ENCODE measurements around the gene HDAC1.
"Not testable (repeated sequence)": the region's sequence is repeated elsewhere in the genome, so short reads cannot be mapped to it uniquely, and the experiment has no call there.

HDAC1 gene

DNA sequence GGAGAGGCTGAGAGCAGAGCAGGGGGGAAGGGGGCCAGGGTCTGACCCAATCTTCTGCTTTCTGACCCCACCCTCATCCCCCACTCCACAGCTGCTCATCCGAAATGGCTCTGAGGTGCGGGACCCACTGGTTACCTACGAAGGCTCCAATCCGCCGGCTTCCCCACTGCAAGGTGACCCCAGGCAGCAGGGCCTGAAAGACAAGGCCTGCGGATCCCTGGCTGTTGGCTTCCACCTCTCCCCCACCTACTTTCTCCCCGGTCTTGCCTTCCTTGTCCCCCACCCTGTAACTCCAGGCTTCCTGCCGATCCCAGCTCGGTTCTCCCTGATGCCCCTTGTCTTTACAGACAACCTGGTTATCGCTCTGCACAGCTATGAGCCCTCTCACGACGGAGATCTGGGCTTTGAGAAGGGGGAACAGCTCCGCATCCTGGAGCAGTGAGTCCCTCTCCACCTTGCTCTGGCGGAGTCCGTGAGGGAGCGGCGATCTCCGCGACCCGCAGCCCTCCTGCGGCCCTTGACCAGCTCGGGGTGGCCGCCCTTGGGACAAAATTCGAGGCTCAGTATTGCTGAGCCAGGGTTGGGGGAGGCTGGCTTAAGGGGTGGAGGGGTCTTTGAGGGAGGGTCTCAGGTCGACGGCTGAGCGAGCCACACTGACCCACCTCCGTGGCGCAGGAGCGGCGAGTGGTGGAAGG, 17.1 kb upstream of the HDAC1 start:
- no peak for DNase-seq

DNA sequence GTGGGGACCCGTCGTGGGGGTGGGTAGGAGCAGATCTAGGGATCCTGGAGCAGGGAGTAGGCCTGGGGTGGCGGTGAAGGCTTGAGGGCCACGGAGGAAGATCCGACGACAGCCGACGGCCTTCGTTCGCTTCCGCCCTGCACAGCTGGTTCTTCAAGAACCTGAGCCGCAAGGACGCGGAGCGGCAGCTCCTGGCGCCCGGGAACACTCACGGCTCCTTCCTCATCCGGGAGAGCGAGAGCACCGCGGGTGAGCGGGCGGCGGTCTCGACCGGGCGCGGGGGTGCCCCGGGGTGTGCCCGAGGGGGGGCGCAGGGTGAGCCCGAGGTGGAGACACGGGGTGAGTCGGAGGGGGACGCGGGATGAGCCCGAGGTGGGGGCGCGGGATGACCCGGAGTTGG, 16.5 kb upstream of the HDAC1 start:
- no peak for DNase-seq

DNA sequence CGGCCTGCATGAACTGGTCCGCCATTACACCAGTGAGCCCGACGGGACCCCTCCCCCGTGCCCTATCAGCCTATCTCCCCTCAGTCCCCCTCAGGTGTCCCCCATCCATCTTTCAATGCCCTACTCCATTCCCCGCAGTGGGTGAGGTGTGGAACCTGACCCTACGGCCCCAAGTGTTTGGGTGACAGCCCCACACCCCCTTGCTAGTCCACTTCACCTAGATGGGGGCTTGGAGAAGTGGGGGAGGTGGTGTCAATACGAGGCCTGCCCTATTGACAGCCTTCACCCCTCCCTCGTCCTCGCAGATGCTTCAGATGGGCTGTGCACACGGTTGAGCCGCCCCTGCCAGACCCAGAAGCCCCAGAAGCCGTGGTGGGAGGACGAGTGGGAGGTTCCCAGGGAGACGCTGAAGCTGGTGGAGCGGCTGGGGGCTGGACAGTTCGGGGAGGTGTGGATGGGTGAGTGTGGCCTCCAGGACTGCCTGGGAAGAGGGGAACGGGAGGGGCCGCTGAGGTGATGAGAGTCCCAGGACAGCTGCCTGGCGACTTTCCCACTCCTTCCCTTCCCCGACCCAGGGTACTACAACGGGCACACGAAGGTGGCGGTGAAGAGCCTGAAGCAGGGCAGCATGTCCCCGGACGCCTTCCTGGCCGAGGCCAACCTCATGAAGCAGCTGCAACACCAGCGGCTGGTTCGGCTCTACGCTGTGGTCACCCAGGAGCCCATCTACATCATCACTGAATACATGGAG, 15.7 kb upstream of the HDAC1 start:
- DNase-seq, result no peak

DNA sequence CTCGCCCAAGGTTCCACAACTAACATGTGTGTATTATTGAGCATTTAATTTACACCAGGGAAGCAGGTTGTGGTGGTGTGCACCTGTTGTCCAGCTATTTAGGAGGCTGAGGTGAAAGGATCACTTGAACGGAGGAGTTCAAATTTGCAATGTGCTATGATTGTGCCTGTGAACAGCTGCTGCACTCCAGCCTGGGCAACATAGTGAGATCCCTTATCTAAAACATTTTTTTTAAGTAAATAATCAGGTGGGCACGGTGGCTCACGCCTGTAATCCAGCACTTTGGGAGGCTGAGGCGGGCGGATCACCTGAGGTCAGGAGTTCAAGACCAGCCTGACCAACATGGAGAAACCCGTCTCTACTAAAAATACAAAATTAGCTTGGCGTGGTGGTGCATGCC, 7.1 kb upstream of the HDAC1 start:
- DNase-seq, result not testable (repeated sequence)

DNA sequence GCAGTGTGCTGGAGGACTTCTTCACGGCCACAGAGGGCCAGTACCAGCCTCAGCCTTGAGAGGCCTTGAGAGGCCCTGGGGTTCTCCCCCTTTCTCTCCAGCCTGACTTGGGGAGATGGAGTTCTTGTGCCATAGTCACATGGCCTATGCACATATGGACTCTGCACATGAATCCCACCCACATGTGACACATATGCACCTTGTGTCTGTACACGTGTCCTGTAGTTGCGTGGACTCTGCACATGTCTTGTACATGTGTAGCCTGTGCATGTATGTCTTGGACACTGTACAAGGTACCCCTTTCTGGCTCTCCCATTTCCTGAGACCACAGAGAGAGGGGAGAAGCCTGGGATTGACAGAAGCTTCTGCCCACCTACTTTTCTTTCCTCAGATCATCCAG, 6.2 kb upstream of the HDAC1 start:
- DNase-seq, result no peak

DNA sequence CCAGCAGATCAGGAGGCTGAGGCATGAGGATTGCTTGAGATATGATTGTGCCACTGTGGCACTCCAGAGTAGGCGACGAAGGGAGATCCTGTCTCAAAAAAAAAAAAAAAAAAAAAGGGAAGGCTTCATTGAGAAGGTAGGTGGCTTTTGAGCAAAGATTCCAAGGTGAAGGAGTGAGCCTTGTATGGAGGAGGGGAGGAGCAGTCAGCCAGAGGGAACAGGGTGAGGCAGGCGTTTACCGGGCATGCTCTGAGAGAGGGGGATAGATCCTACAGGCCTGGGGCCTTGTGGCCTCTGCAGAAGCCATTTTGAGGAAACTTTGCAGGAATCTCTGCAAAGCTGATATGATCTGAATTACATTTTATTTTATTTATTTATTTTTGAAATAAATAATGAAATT, 5.1 kb upstream of the HDAC1 start:
- no peak for DNase-seq

DNA sequence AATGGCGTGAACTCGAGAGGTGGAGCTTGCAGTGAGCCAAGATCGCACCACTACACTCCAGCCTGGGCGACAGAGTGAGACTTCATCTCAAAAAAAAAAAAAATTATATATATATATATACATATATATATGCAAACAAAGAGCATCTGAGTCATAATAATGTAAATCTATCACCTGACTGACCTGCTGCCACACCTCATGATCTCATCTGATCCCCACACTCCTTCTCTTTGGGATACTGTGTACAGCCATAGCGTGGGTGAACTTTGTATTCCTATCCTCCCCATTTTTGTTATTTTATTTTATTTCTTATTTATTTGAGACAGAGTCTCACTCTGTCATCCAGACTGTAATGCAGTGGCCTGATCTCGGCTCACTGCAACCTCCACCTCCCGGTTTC, 2.6 kb upstream of the HDAC1 start:
- no peak for DNase-seq

DNA sequence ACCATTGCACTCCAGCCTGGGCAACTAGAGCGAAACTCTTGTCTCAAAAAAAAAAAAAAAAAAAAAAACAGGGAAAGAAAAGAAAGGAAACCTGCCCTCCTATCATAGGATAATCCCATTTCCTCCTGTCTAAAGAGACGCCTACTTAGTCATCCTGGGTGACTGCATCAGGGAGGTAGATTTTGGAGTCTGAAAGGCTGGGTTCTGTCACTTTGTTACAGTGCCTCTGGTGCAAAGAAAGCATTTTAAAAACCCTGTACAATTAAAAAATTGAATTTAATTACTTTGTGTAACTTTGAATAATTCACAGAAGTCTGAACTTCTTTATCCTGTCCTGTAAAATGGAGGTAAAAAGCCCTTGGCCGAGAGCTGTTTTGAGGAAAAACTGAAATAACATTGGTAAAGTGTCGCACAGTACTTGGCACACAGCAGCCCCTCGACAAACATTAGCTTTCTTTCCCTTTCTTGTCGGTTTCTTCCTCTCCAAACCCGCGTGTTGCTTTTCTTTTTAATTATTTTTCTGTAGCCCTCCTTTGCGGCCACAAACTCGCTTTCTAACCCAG, 657 bp upstream of the HDAC1 start:
- DNase-seq, result no peak

DNA sequence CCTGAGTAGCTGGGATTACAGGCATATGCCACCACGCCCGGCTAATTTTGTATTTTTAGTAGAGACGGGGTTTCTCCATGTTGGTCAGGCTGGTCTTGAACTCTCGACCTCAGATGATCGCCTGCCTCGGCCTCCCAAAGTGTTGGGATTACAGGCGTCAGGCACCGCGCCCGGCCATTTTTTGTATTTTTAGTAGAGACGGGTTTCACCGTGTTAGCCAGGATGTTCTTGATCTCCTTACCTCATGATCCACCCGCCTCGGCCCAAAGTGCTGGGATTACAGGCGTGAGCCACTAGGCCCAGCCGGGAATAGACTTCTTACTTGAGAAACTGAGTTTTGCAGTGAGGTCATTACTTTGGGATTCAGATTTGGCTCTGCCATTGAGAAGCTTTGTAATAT, 6.3 kb downstream of the HDAC1 start:
- DNase-seq, result not testable (repeated sequence)

DNA sequence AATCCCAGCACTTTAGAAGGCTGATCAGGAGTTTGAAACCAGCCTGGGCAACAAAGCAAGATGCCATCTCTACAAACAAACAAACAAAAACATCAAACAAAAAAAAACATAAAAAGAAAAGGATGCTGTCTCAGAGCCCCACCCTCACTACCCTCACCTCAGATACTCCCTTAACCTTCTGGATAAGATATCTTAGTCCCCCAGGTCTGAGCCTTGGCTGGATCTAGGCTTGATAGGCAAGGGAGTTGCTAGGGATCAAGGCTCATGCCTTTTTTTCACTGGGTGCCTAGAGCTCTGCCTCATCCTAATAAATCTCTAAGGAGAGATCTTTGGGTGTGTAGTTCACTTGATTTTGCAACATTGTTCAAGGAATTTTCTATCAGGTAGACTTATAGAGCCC, 7.4 kb downstream of the HDAC1 start:
- DNase-seq, result no peak

DNA sequence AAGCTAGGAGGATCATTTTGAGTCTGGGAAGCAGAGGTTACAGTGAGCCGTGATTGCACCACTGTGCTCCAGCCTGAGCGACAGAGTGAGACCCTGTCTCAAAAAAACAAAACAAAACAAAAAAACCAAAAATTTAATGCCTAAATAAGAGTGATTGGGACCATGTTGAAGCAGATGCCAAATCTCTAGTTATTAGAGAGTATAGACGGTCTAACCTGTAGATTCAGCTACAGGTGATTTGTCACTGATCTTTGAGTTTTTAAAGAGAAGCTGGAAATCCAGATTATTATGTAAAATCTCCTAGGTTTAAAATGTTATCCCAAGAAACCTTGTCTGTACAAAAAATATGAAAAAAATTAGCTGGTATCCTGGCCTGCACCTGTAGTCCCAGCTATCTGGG, 11.5 kb downstream of the HDAC1 start:
- no peak for DNase-seq

DNA sequence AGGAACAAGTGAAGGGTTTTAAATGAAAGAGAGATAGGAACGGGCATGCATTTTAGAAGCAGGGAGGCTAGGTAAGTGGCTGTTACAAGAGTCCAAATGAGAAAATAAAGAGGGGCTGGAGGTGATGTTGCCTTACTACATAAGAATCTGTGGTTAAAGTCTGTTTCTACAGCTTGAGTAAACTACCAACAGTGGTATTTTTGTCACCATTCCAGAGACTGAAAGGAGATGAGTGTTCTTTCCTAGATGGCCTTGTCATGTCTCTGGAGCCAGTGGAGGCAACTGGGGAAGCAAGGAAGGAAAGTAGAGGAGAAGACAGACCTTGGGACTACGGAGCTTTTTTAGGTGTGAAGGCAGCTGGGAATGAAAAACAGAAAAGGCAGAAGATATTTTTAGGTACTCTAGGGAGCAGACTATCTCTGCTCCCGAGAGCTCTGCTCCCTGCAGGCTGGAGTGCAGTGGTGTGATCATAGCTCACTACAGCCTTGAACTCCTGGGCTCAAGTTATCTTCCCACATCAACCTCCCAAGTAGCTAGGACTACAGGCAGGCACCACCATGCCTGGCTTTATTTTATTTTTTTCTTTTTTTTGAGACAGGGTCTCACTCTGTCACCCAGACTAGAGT, 12.2 kb downstream of the HDAC1 start:
- no peak for DNase-seq

DNA sequence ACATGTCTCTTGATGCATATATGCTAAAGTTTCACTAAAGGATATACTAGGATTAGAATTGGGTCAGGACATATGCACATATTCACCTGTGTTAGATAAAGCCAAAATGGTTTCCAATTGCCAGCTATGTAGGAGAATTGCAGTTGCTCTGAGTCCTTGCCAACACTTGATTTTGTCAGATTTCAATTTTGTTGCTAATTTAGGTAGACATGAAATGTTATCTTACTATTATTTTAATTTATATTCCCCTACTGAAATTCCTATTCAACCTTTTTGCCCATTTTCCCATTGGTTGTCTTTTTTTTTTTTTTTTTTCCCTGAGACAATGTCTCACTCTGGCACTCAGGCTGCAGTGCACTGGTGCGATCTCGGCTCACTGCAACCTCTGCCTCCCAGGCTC, 13.4 kb downstream of the HDAC1 start:
- no peak for DNase-seq

DNA sequence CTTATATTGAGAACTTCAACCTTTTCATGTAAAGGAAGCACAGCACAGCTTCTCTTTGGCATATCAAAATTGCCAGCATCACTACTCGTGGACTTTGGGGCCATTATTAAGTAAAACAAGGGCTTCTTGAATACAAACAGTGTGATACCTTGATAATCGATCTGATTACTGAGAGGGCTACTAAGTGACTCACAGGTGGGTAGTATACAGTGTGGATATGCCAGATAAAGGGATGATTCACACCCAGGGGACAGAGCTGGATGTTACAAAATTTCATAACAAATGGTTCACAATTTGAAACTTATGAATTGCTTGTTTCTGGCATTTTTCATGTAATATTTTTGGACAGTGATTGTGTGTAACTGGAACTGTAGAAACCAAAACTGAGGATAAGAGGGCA, 15.4 kb downstream of the HDAC1 start:
- DNase-seq, result no peak

DNA sequence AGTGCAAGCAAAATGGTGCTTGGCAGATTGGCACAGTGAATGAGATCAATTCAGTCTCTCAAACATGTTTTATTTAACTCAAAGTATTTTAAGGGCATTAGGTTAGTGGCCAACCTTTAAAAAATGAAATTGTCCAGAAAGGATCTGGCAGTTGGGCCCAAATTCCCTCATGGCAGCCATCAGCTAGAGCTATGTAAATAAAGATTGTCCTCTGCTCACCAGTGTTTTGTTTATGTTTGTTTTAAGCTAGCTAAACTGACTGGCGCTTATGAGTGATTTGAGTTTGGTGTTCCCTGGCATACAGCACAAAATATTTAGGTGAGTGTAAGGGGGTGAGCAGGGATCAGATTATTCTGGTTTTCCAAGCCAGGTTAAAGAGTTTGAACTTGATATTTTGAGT, 18.1 kb downstream of the HDAC1 start:
- DNase-seq, result no peak

DNA sequence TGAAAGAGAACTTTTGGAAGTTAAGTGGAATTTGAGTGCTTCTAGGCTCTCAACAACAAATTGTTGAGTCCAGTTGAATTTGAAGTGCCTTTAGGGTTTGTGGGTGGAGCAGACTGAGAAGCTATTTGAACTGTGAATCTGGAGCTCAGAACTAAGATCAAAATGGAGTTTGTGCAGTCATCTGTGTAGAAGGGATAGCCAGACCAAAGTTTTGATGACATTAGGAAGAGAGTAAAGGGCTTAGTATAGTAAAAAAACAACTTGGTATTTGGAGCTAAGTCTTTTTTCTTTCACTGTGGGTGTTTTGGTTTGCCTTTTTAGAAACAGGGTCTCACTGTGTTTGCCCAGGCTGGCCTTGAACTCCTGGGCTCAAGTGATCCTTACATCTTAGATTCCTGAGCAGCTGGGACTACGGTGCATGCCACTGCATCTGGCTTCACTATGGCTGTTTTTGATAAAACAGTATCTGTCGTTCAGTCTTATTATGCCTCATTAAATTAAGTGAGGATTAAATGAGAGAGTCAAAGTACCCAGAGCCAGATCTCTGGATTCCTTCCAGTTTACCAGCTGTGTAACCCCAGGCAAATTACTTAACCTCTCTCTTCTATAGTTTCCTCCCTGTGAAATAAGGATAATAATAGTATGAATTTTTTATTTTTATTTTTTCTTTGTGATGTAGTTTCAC, 20.0 kb downstream of the HDAC1 start:
- DNase-seq, result no peak

DNA sequence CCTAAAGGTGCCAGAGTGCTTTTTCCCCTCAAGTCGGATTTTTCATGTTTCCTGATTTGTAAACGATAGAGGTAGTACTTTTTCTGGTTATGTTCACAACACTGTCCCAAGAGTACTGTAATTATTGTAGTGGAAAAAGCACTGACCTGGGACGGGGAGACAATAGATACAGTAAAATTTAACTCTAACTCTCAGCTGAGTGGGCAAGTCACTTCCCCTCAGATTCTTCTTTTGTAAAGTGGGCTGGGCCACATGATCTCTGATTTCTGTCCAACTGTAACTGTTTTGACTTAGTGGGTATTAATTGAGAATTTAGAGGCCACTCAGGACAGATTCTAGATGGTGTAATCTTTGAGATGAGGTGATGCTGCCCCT, 25.0 kb downstream of the HDAC1 start:
- DNase-seq, result no peak

DNA sequence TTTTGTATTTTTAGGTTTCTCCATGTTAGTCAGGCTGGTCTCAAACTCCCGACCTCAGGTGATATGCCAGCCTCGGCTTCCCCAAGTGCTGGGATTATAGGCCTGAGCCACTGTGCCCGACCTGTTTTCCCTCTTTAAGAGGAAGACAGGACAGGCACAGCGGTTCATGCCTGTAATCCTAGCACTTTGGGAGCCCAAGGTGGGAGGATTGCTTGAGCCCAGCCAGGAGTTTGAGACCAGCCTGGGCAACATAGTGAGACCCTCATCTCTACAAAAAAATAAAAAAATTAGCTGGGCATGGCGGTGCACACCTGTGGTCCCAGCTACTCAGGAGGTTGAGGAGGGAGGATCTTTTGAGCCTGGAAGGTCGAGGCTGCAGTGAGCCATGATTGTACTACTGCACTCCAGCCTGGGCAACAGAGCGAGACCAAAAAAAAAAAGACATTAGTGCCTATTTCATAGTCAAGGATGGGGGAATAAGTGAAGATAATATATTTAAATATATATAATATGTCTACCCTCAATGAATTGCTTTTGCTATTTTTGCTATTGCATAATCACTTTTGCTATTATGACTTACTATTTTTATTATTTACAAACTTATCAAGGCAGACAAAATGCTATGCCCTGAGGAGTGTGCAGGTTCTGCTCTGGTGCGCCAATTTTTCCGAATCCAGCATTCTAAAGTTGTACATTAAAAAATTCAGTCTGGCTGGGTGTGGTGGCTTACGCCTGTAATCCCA, 26.4 kb downstream of the HDAC1 start:
- DNase-seq, result no peak

DNA sequence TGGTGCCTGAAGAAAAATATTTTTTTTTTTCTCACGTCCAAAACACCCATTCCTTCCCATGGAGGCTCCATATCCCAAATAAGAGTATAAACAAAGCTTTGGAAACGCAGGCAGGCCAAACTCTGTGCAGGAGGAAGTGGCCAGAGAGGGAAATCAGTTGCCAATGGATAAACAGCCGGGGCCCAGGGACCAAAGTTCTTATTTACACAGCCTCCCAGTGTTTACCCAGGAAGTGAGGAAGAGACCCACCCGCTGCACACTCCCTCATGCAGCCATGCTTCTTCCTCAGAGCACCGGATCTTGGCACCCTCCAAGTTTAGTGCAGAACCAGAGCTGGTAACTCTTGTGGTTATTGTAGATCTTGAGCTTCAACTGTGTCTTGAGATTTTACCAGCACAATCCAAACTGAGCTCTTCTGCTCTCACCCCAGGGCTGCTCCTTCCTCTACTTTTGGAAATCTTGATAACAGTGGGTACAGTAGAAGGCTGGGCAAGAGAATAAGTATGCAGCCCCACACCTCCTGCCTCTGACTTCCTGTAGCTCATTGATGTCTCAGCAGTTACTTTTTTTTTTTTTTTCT, 29.9 kb downstream of the HDAC1 start:
- peak; percentile 18 for DNase-seq

DNA sequence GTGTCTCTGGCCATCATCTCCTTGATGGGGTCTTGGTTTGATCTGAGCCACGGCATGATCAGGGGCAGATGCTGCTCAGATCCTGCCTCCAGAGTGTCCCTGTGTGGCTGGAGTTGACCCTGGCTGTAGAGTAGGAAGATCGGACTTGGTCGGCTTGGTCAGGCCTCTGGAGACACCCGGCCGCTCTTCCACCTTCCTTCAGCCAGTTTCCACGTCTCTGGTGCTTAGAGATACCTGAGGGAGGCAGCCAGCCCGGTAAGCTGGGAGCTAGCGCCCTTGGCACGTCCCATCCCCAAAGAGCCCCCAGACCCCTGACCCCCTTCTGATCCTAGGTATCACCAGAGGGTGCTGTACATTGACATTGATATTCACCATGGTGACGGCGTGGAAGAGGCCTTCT, 35.3 kb downstream of the HDAC1 start:
- no peak for DNase-seq

DNA sequence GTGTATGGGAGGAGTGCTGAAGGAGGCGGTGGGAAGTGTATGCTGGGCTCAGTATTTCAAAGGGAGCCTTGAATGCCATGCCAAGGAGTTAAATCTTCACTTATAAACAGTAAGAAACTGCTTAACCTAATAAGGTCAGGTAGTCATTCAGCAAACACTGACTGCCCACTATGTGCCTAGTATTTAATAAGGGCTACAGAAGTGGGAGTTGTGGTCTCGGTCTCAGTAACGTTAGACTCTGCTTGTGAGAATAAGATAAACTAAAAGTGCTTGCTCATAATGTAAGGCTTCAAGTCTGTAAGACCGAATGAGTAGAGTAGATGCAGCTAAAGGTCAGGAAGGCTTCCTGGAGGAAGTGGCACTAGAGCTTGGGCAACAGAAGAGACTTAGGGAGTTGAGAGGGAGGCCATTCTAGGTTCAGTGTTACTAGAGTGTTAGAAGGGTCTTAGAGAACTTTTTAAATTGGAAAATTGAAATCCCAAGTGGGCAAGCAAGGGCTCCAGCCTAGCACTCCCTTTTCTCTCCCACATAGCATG, 38.1 kb downstream of the HDAC1 start:
- DNase-seq, result no peak

DNA sequence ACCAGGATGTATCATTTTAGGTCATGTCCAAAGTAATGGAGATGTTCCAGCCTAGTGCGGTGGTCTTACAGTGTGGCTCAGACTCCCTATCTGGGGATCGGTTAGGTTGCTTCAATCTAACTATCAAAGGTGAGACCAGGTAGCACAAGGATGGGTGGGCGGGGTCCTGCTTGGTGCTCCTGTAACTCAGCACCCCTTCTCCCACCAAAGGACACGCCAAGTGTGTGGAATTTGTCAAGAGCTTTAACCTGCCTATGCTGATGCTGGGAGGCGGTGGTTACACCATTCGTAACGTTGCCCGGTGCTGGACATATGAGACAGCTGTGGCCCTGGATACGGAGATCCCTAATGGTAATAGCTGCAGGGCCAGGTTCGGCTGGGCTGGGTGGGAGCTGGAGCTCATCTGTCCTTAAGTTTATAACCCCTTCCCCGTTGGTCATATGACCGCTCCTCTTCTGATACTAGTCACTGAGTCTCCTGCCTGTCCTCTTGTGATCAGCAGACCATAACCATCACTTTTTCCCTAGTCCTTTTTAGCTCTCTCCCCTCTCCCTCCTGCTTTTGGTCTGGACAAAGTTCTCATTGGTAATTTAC, 38.8 kb downstream of the HDAC1 start:
- no peak for DNase-seq
